Mesodermal cell (in vitro differentiated cells): ENCODE data around the gene GPR82.
"Not testable (repeated sequence)": the region's sequence is repeated elsewhere in the genome, so short reads cannot be mapped to it uniquely, and the experiment has no call there.

ENCODE experiments used
- H3K27ac ChIP-seq: 2 replicates; pipeline ENCODE4 v1.7.0; 2013; ENCODE audit warnings: mild to moderate bottlenecking, low read depth, low read length, moderate library complexity; ENCODE audit not compliant: severe bottlenecking
- H3K36me3 ChIP-seq: 2 replicates; pipeline ENCODE4 v1.7.1; 2013; ENCODE audit warnings: mild to moderate bottlenecking, low read length, moderate library complexity; ENCODE audit not compliant: control insufficient read depth, insufficient read depth
- H3K4me1 ChIP-seq: one replicate; pipeline ENCODE4 v1.7.1; 2013; ENCODE audit warnings: mild to moderate bottlenecking, low read length; ENCODE audit not compliant: insufficient read depth, control insufficient read depth, poor library complexity, severe bottlenecking
- H3K4me3 ChIP-seq: 2 replicates; pipeline ENCODE4 v1.7.0; 2013; ENCODE audit warnings: low read length, control low read depth, mild to moderate bottlenecking; ENCODE audit not compliant: insufficient read depth, poor library complexity, severe bottlenecking; ENCODE audit errors: extremely low read depth
- H3K9me3 ChIP-seq: 2 replicates; pipeline ENCODE4 v1.7.1; 2013; ENCODE audit warnings: mild to moderate bottlenecking, low read length, moderate library complexity; ENCODE audit not compliant: control insufficient read depth
- WGBS, 2 experiments: methylation state at CpG; one replicate each; pipeline ENCODE4 v1.1.5; 2013; ENCODE audit warnings: missing lambda C conversion rate in 2 of 2; ENCODE audit not compliant: insufficient coverage in 2 of 2; 5-methylcytosine and 5-hydroxymethylcytosine counted together

Gene GPR82

GRCh38 chrX:41719610-41720009 is 4.4 kb upstream of the GPR82 start:
- H3K36me3 ChIP-seq = peaks cover 32% of the 10 kb centered on the region
- not testable (repeated sequence) for H3K9me3 ChIP-seq, H3K4me3 ChIP-seq, H3K27ac ChIP-seq, H3K4me1 ChIP-seq
- 71% methylated on average over 1 of the region's 6 CpGs; no CpG with 5 or more reads in 1 of the 2 experiments for WGBS, 2 experiments

GRCh38 chrX:41720125-41720779 is 3.7 kb upstream of the GPR82 start:
- Histone ChIP-seq H3K36me3 (peaks cover 32% of the 10 kb centered on the region), H3K4me1 (no peaks in the 10 kb centered on the region), H3K4me3 (no peak overlapping the region), H3K27ac (no peak overlapping the region), H3K9me3 (peaks cover 4% of the 10 kb centered on the region)
- 100% methylated on average over 1 of the region's 3 CpGs; no CpG with 5 or more reads in 1 of the 2 experiments for WGBS, 2 experiments

- peaks cover 4% of the 10 kb centered on the region for H3K9me3 ChIP-seq
- no peak overlapping the region for H3K4me3 ChIP-seq
- H3K4me1 ChIP-seq = no peaks in the 10 kb centered on the region
- WGBS, 2 experiments = 100% methylated on average over 1 of the region's 1 CpG
- H3K36me3 ChIP-seq = peaks cover 31% of the 10 kb centered on the region
- no peak overlapping the region for H3K27ac ChIP-seq
These were observed 2.4 kb upstream of the GPR82 start for GRCh38 chrX:41721590-41721989.

GRCh38 chrX:41722214-41722613 is 1.8 kb upstream of the GPR82 start:
- Histone ChIP-seq H3K9me3 (peaks cover 4% of the 10 kb centered on the region), H3K27ac (no peak overlapping the region), H3K4me3 (no peak overlapping the region), H3K4me1 (no peaks in the 10 kb centered on the region), H3K36me3 (peaks cover 28% of the 10 kb centered on the region)
- WGBS, 2 experiments = 94% methylated on average over 2 of the region's 3 CpGs

- H3K27ac ChIP-seq = no peak overlapping the region
- no CpG with 5 or more reads among the region's 3 CpGs for WGBS, 2 experiments
- H3K36me3 ChIP-seq = peaks cover 24% of the 10 kb centered on the region
- no peaks in the 10 kb centered on the region for H3K4me1 ChIP-seq
- H3K9me3 ChIP-seq = peaks cover 4% of the 10 kb centered on the region
- no peak overlapping the region for H3K4me3 ChIP-seq
These were observed 964 bp upstream of the GPR82 start for GRCh38 chrX:41722816-41723618.

- H3K4me1 ChIP-seq = no peaks in the 10 kb centered on the region
These were observed 4.1 kb downstream of the GPR82 start for GRCh38 chrX:41728125-41728524.

GRCh38 chrX:41730081-41730480 is 6.1 kb downstream of the GPR82 start:
- Histone ChIP-seq H3K4me1 (no peaks in the 10 kb centered on the region), H3K36me3 (no peaks in the 10 kb centered on the region), H3K4me3 (no peak overlapping the region), H3K9me3 (no peaks in the 10 kb centered on the region), H3K27ac (no peak overlapping the region)
- no CpG with 5 or more reads among the region's 2 CpGs for WGBS, 2 experiments

More at GRCh38 chrX:41728125-41728524, 4.1 kb downstream of the GPR82 start:
- Histone ChIP-seq H3K4me3 (no peak overlapping the region), H3K9me3 (no peaks in the 10 kb centered on the region), H3K27ac (no peak overlapping the region), H3K36me3 (no peaks in the 10 kb centered on the region)
- WGBS, 2 experiments = no CpG with 5 or more reads among the region's 3 CpGs

GRCh38 chrX:41732260-41732659 is 8.3 kb downstream of the GPR82 start:
- no peak overlapping the region for H3K27ac ChIP-seq

GRCh38 chrX:41733939-41734338 is 10.0 kb downstream of the GPR82 start:
- Histone ChIP-seq H3K27ac (no peak overlapping the region), H3K36me3 (no peaks in the 10 kb centered on the region), H3K4me1 (no peaks in the 10 kb centered on the region), H3K4me3 (no peak overlapping the region), H3K9me3 (no peaks in the 10 kb centered on the region)
- no CpG with 5 or more reads among the region's 1 CpG for WGBS, 2 experiments

More at GRCh38 chrX:41732260-41732659, 8.3 kb downstream of the GPR82 start:
- Histone ChIP-seq H3K4me3 (no peak overlapping the region), H3K9me3 (no peaks in the 10 kb centered on the region), H3K4me1 (no peaks in the 10 kb centered on the region), H3K36me3 (no peaks in the 10 kb centered on the region)
- WGBS, 2 experiments = 86 to 100% methylated on average over 1 of the region's 2 CpGs

- WGBS, 2 experiments = 20% methylated on average over 1 of the region's 1 CpG; no CpG with 5 or more reads in 1 of the 2 experiments
- H3K36me3 ChIP-seq = peaks cover 1% of the 10 kb centered on the region
These were observed 10.5 kb downstream of the GPR82 start for GRCh38 chrX:41734530-41734929.

GRCh38 chrX:41737065-41737464 is 13.1 kb downstream of the GPR82 start:
- WGBS, 2 experiments = 100% methylated on average over 1 to 3 of the region's 7 CpGs
- Histone ChIP-seq H3K4me3 (no peak overlapping the region), H3K4me1 (no peaks in the 10 kb centered on the region), H3K27ac (no peak overlapping the region), H3K9me3 (no peaks in the 10 kb centered on the region), H3K36me3 (peaks cover 7% of the 10 kb centered on the region)

More at GRCh38 chrX:41734530-41734929, 10.5 kb downstream of the GPR82 start:
- H3K9me3 ChIP-seq = no peaks in the 10 kb centered on the region
- no peaks in the 10 kb centered on the region for H3K4me1 ChIP-seq
- H3K4me3 ChIP-seq = no peak overlapping the region
- no peak overlapping the region for H3K27ac ChIP-seq
